ENCODE data around the gene CLIC3.

CLIC3 gene

DNA sequence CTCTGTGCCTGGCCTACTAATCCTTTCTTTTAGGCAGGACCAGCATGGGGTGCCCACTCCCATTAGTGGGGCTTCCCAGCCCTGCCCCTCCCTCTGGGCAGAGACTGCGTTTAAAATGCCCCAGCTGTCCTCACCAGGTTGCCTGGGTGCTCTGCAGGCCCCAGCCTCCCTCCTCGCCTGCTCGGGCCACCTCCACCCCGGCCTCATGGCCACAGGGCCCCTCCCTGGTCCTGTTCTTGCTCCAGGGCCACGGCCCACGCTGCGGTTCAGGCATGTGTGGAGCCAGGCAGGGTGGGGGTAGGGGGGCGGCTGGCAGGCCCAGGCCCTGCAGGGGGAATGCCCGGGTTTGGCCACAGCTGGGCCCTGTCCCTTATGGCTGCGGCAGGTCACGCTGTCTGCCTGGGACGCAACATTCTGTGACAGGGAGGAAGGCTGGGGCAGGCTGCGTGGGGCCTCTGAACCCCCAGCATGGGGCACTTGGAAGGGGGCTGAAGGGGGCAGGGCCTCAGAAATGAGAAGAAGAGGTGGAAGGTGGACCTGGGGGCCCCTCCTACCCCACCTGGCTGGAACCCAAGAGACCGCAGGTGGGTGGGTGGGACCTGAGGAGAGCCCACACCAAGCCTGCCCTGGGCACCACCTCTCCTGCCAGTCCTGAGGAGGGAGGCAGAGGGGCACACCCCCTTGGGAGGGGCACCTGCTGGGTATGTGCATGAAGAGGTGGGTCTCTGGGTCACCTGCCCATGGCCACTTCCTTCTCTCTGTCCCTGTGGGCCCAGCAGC is 44.6 kb downstream of the CLIC3 start, which contains the start of gene LCN12:
LCN12 (plus strand) TSS at position 733 of the 780 bp plus-strand sequence. CDS start 55 bp downstream, outside the sequence.
- DNase-seq (ENCODE audit: low read depth in 2 of 2) = no peak

DNA sequence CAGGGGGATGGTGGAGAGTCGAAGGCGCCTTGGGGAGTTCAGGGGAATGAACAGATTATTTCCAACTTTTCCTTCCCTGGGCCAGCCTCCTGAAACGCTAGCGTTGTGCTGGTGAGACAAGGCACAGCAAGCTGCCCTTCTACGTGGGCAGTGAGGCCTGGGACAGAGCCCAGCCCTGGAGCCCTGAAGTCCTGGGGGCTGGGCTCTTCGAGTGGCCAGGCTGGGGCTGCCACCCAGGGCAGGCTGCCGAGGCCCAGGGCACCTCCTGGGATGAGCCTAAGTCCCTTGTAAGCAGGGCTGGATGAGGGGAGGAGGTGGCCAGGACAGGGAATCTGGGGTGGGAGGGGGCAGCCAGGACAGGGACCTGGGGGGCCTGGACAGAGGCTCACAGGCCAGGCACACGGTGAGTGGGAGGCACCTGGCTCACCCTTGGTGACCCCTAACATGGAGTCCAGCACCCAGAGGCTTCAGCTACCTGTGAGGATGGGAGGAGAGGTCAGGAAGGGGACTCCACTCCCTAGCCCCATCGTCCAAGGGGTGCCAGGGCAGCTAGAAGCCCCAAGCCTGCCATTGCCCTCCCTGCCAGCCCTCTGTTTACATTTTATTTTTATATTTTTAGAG is 45.6 kb downstream of the CLIC3 start:
- DNase-seq (ENCODE audit: low read depth in 2 of 2) = no peak

DNA sequence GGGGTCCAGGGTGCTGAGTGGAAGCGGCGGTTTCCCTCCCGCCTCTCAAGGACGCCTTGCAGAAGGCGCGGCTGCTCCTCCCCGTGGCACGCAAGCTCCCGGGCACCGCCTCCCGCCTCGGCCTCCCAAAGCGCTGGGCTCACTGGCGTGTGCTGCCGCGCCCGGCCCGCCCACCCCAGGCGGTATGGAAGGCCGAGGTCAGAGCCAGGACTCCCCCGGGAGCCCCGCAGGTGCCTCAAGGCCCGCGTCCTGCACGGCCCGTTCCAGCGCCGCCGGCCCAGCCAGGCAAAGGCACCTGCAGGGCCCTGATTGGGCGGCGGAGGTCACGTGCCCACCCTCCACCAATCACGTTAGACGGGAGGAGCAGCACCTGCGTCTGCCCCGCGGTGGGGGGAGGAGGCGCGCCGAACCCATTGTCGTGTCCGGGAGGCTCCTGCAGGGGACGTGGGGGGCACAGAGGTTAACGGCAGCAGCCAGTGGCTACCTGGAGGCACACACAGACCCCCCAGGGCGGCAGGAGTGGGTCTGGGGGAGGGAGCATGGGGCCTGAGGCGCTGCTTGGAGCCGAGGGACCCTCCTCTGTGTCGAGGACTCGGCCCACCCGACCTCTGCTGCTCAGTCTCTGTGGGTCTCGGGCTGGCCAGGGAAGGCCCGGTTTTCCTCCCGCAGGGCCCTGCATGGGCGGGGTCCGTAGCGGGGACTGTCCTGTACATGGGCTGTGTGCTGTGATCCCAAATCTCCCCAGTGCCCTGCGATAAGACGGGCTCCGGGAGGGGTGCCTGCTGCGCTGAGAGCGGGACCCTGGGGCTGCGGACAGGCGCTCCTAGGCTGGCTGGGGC is 46.3 kb downstream of the CLIC3 start:
- DNase-seq (ENCODE audit: low read depth in 2 of 2) = peak; percentile 93 to 96

DNA sequence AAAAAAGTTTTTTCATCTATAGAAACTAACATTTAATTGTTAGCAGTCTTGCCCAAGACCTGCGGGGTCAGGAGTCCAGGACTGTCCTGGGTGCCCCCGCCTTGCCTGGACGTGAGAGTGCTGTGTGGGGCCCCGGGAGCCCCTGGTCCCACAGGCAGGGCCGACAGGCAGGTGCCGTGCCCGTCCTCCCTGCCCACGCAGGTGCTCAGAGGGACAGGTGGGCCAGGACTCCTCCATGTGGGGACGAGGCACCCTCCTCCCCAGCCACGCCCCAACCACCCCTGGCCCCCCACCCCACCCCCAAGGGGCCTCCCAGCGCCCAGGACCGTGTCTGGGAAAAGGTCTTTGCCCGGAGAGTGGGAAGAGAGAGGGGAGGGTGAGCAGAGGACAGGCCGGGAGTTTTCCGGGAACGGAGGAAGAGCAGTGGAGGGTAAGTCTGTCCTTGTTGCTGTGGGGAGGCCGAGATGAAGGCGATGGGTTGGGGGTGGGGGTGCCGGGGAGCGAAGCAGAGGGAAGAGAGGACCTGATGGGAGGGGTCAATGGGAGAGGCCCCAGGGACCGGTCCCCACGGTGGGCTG is 47.0 kb downstream of the CLIC3 start:
- DNase-seq (ENCODE audit: low read depth in 2 of 2) = no peak

DNA sequence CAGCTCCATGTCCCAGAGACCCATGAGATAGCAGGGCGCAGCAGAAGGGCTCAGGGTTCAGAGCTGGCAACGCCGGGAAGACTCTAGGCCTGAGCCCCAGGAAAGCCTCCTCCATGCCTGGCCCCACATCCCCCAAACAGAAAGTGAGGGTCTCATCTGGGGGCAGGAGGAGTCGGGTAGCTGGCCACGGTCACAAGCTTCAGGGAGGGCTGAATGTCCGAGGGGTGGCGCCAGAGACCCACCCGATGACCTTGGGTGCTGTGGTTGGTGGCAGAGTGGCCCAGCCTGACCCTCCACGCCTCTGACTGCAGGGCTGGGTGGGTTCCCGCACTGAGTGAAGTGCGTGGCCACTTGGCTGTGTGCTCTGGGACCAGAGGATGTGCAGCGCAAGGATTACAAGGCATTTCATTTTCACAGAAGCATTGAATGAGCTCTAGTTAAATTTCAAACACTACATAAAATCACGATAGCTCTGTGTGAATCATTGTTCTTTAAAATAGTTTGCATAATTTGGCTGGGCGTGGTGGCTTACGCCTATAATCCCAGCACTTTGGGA is 48.3 kb downstream of the CLIC3 start:
- DNase-seq (ENCODE audit: low read depth in 2 of 2) = no peak

DNA sequence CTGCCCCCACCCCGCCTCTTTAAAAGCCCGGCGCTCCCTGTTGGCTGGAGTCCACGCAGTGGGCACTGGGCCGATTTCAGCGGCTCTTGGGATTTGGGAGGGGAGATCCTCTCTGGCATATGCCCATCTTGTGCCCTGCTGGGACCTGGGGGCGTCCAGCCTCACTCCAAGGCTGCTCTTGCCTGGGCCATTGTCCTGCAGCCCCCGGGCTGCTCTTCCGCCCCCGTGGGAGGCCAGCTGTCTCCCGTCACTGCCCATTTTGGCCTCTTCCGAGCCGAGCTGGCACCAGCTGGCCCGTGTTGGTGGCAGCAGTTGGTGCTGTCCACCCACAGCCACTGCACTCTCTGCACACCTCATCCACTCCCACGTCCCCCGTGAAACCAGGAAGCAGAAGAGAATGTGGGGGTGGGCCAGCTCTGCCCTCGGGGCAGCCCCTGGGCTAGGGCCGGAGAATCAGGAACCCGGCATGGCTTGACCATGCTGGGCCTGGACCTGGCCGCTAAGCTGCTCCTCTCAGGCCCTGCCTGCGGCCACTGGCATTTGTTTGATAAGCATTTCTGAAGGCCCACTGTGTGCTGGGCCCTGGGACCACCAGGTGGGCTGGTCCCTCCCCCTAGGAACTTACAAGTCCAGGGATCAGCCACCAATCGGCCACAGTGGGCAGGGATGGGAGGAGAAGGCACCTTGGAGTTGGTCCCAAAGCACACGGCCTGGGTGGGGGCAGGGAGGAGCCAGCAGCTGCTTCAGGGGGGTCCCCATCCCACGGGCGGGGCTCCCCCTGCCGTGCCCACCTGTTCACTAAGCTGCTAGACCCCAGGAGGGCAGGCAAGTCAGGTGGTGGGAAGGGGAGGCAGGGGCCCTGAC is 49.1 kb downstream of the CLIC3 start:
- DNase-seq (ENCODE audit: low read depth in 2 of 2) = no peak

DNA sequence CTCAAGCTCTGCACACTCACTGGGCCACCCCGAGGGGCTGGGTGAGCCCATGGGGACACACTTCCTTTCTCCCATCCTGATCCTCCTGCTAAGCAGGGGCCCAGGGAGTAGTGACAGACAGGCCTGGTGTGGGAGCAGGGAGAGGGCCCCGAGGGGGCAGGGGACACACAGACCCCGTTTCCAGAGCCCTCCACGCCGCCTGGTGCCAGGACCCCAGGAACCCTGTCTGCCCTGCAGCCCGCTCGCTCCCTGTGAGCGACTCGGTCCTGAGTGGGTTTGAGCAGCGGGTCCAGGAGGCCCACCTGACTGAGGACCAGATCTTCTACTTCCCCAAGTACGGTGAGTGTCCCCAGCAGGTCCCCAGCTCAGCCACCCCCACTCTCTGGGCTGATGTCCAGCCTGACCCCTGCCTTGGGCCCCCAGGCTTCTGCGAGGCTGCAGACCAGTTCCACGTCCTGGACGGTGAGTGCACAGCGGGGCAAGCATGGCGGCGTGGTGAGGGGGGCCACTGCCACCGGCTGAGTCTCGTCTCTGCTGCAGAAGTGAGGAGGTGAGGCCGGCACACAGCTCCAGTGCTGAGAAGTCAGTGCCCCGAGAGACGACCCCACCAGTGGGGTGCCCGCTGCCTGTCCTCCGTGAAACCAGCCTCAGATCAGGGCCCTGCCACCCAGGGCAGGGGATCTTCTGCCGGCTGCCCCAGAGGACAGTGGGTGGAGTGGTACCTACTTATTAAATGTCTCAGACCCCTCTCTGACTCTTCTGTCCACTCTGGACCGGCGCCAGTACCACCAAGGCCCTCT is 49.9 kb downstream of the CLIC3 start:
- DNase-seq (ENCODE audit: low read depth in 2 of 2) = no peak

DNA sequence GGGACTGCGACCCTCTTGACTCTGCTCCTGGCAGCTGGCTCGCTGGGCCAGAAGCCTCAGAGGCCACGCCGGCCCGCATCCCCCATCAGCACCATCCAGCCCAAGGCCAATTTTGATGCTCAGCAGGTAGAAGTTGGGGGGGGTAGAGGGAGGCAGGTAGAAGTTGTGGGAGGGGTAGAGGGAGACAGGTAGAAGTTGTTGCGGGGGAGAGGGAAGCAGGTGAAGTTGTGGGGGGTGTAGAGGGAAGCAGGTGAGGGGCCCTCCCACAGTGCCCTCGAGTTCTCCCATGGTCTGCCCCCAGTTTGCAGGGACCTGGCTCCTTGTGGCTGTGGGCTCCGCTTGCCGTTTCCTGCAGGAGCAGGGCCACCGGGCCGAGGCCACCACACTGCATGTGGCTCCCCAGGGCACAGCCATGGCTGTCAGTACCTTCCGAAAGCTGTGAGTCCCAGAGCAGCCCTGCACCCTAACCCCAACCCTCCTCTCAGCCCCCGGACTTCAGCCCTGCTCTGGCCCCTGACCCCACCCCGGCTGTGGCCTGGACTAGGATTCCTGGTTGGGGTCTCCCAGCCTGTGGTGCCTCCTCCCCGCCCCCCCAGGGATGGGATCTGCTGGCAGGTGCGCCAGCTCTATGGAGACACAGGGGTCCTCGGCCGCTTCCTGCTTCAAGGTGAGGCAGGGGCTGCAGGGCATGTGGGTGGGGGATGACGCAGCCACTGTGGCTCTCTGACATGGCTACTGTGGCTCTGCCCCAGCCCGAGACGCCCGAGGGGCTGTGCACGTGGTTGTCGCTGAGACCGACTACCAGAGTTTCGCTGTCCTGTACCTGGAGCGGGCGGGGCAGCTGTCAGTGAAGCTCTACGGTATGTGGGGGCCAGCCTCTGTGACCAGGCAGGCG is 50.8 kb downstream of the CLIC3 start:
- DNase-seq (ENCODE audit: low read depth in 2 of 2) = no peak

Measured in stimulated activated CD8-positive, alpha-beta memory T cell treated with anti-CD3 and anti-CD28 coated beads, Interleukin-7, amount 100 ng/mL, for 4 hours (primary cell).